Activated CD8-positive, alpha-beta memory T cell treated with anti-CD3 and anti-CD28 coated beads, Interleukin-2, amount 10 ng/mL, durations not matched to agents 7 days and 5 days (primary cell): ENCODE results near the gene IMPA2. TPM values are rescaled to one million over a fixed set of nuclear protein-coding genes. Genes with fewer than 3 reads are reported as not detected.
"Not testable (repeated sequence)": the region's sequence is repeated elsewhere in the genome, so short reads cannot be mapped to it uniquely, and the experiment has no call there.

Experiments used
- ATAC-seq: fragments of 150-1000 bp; cut with Tn5 transposase; one replicate; pipeline ENCODE4 v1.10.0; 2021; ENCODE audit warnings: moderate library complexity
- CTCF ChIA-PET: fragments of 350-600 bp; sonication (Branson Sonifier 250); formaldehyde crosslinking; loops from one replicate; lab custom pipeline; 2021; ENCODE audit warnings: antibody characterized with exemption; lab: Charles Lee
- DNase-seq: peaks from one replicate; pipeline ENCODE4 v3.0.0-alpha.2; 2020
- H3K27ac Mint-ChIP-seq: one replicate; pipeline ENCODE4 v1.8.0; 2021; ENCODE audit warnings: mild to moderate bottlenecking, mixed read lengths
- H3K27me3 Mint-ChIP-seq: one replicate; pipeline ENCODE4 v1.8.0; 2021; ENCODE audit warnings: mixed read lengths
- H3K36me3 Mint-ChIP-seq: one replicate; pipeline ENCODE4 v1.8.0; 2021; ENCODE audit warnings: mild to moderate bottlenecking, mixed read lengths
- H3K4me1 Mint-ChIP-seq: one replicate; pipeline ENCODE4 v1.8.0; 2021; ENCODE audit warnings: mixed read lengths
- H3K4me3 Mint-ChIP-seq: one replicate; pipeline ENCODE4 v1.8.0; 2021; ENCODE audit warnings: mild to moderate bottlenecking, moderate library complexity, mixed read lengths
- H3K9me3 Mint-ChIP-seq: one replicate; pipeline ENCODE4 v1.8.0; 2022; ENCODE audit warnings: low read depth, mixed read lengths
- total RNA-seq, 2 experiments: library from RNA; stranded (reverse); gene quantifications; one replicate each; pipeline ENCODE4 v1.2.3, GENCODE V29; 2021

IMPA2 gene
- 10 to 100 TPM; 14.1 to 19.1 TPM for total RNA-seq

GRCh38 chr18:11981192-11981542 lies at the start of gene IMPA2:
TSS of gene IMPA2 (plus strand) at chr18:11981507. CDS start at chr18:11981670, 163 bp downstream.
- DNase-seq (no peak), ATAC-seq (peak; percentile 67)
- Mint-ChIP-seq H3K4me3 (peak within 1 kb of the TSS; percentile 87), H3K27ac (peak within 1 kb of the TSS; percentile 76), H3K27me3 (peaks cover 3% of the 10 kb centered on the region), H3K4me1 (peaks cover 22% of the 10 kb centered on the region), H3K36me3 (no peaks in the 10 kb centered on the region), H3K9me3 (no peaks in the 10 kb centered on the region)
- CTCF ChIA-PET: interaction anchor here (1.0 to 3.1 kb wide), 6 partner anchors 14 to 248 kb away, joined by 3 to 13 read pairs (median 5); no protein-coding TSS in a partner anchor

GRCh38 chr18:11932393-11932792 lies 48.9 kb upstream of the IMPA2 start:
- no peaks in the 10 kb centered on the region for H3K9me3 Mint-ChIP-seq
- no peak for ATAC-seq
- no peaks in the 10 kb centered on the region for H3K36me3 Mint-ChIP-seq
- H3K4me1 Mint-ChIP-seq: peaks cover 3% of the 10 kb centered on the region
- DNase-seq: no peak
- no peak overlapping the region for H3K4me3 Mint-ChIP-seq
- CTCF ChIA-PET: interaction anchor here (0.8 to 1.9 kb wide), 3 partner anchors 63 to 107 kb away, joined by 3 to 7 read pairs (median 7); no protein-coding TSS in a partner anchor
- H3K27ac Mint-ChIP-seq: no peak overlapping the region
- H3K27me3 Mint-ChIP-seq: no peaks in the 10 kb centered on the region

DNA sequence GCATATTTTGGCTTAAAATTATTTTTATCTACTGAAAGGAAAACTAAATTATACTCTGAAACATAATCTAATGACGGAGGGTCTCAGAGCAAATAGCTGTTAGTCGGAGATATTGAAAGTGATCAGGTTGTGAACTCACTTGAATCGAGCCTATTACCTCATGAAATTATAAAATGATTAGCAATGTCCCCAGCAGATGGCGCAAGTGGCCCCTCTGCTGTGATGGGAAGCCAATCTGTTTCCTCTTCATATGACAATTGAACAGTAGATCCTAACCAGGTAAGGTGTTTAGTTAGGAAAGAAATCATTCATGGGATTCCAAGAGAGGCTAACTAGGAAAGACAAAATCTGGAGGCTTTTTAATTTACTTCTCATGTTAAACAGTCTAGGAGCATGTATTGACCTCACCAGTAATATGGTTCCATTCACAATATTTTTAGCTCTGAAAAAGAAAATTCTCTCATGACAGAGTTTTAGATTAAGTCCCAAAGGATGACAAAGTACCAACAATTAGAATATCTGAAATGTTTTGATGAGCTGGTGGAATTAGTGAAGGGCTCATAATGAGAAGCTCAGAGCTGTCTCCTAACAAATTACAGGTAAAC lies 43.3 kb upstream of the IMPA2 start:
- Mint-ChIP-seq H3K27ac (no peak overlapping the region), H3K36me3 (no peaks in the 10 kb centered on the region), H3K27me3 (no peaks in the 10 kb centered on the region), H3K4me1 (peaks cover 2% of the 10 kb centered on the region), H3K9me3 (no peaks in the 10 kb centered on the region), H3K4me3 (no peak overlapping the region)
- ATAC-seq: peak; percentile 83
- CTCF ChIA-PET: interaction anchor here (0.6 to 9.5 kb wide), 26 partner anchors 9 to 299 kb away, joined by 3 to 198 read pairs (median 6); partner anchors contain the start of gene IMPA2
- peak; percentile 82 for DNase-seq

- no peaks in the 10 kb centered on the region for H3K36me3 Mint-ChIP-seq
- no peak for ATAC-seq
- no peaks in the 10 kb centered on the region for H3K9me3 Mint-ChIP-seq
- no peaks in the 10 kb centered on the region for H3K27me3 Mint-ChIP-seq
- no peak overlapping the region for H3K27ac Mint-ChIP-seq
- H3K4me1 Mint-ChIP-seq: peaks cover 5% of the 10 kb centered on the region
- DNase-seq: no peak
- H3K4me3 Mint-ChIP-seq: no peak overlapping the region
- CTCF ChIA-PET: interaction anchor here (0.6 to 9.5 kb wide), 4 partner anchors 48 to 97 kb away, joined by 3 to 198 read pairs (median 62); no protein-coding TSS in a partner anchor
Measured at GRCh38 chr18:11940956-11941355, 40.4 kb upstream of the IMPA2 start.

DNA sequence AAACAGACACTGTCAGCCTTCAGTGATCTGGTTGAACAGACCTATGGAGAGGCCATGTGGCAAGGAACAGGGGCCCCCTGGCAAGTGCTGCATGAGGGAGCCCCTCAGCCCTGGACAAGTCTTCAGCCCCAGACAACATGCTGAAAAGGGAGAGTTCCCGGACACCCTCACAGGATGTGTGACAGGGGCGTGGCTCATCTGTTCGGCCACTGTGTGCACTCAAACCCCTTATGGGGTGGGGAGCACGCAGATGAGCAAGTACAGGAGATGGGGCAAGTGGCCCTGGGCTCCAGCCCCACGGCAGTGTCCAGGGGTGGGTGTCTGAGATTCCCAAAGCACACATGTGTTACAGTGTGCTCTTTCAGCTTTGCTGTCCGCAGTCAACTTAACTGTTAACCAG lies 37.8 kb upstream of the IMPA2 start:
- Mint-ChIP-seq H3K9me3 (no peaks in the 10 kb centered on the region), H3K4me3 (no peak overlapping the region), H3K36me3 (no peaks in the 10 kb centered on the region), H3K27me3 (no peaks in the 10 kb centered on the region), H3K4me1 (peaks cover 13% of the 10 kb centered on the region), H3K27ac (no peak overlapping the region)
- CTCF ChIA-PET: interaction anchor here (9.5 kb wide), 1 partner anchor 52 kb away, joined by 198 read pairs; no protein-coding TSS in a partner anchor
- no peak for ATAC-seq
- DNase-seq: no peak

DNA sequence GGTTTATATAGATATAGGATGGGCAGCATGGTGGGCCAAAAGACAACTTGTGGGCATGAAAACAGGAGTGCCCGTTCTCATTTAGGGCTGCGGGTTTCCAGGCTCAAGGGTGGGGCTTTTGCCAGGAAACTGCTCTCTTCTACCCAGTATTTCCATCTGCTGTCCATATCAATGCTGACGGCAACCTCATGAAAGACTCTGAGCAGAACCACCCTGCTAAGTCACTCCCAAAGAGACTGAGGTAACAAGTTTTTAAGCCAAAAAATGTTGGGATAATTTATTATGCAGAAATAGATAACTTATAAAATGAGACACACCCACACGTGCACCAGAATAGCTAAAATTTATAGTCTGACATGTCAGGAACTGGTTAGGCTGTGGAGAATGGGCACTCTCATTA lies 37.1 kb upstream of the IMPA2 start:
- CTCF ChIA-PET: interaction anchor here (3.6 kb wide), 1 partner anchor 51 kb away, joined by 18 read pairs; no protein-coding TSS in a partner anchor
- Mint-ChIP-seq H3K27me3 (no peaks in the 10 kb centered on the region), H3K27ac (no peak overlapping the region), H3K36me3 (no peaks in the 10 kb centered on the region), H3K9me3 (no peaks in the 10 kb centered on the region), H3K4me3 (no peak overlapping the region), H3K4me1 (peaks cover 13% of the 10 kb centered on the region)
- no peak for DNase-seq
- no peak for ATAC-seq

DNA sequence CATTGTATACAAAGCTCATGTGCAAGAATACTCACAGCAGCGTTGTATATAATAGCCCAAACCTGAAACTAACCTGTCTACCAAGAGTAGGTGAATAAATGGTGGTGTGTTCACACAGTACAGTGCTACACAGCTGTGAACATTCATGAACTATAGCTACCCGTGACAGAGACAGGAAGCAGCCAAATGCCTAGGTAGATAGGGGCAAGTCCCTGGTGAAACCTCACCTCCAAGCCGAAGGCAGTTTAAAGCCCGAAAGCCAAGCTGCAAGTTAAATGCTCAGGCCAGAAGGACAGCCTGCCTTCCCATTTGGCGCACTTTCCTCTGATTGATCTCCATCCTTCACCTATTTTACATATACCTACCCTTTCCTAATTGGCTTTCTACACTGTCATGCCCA lies 36.5 kb upstream of the IMPA2 start:
- Mint-ChIP-seq H3K4me3 (no peak overlapping the region), H3K27me3 (no peaks in the 10 kb centered on the region), H3K36me3 (no peaks in the 10 kb centered on the region), H3K4me1 (peaks cover 13% of the 10 kb centered on the region), H3K9me3 (no peaks in the 10 kb centered on the region), H3K27ac (no peak overlapping the region)
- ATAC-seq (no peak), DNase-seq (no peak)
- CTCF ChIA-PET: interaction anchor here (3.6 kb wide), 1 partner anchor 51 kb away, joined by 18 read pairs; no protein-coding TSS in a partner anchor

DNA sequence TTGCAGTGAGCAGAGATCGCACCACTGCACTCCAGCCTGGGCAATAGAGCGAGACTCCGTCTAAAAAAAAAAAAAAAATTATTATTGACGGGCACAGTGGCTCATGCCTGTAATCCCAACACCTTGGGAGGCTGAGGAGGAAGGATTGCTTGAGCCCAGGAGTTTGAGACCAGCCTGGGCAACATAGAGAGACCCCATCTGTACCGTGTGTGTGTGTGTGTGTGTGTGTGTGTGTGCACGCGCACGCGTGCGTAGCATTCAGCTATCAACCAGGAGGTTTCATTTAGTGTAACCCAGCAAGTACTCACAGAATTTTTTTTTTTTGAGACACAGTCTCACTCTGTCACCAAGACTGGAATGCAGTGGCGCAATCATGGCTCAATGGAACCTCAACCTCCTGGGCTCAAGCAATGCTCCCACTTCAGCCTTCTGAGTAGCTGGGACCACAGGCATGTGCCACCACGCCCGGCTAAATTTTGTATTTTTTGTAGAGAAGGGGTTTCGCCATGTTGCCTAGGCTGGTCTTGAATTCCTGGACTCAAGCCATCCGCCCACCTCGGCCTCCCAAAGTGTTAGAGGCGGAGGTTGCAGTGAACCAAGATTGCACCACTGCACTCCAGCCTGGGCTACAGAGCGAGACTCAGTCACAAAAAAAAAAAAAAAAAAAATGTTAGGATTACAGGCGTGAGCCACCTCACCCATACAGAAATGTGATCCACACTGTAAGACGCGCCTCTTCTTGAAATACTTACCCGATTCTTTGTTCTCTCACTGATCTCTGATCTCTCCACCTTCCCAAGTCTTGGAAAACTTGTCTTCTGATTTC lies 35.3 kb upstream of the IMPA2 start:
- H3K4me3 Mint-ChIP-seq, H3K9me3 Mint-ChIP-seq, H3K36me3 Mint-ChIP-seq, H3K27ac Mint-ChIP-seq, ATAC-seq, H3K27me3 Mint-ChIP-seq, DNase-seq: not testable (repeated sequence)
- H3K4me1 Mint-ChIP-seq: peaks cover 13% of the 10 kb centered on the region
- CTCF ChIA-PET: interaction anchor here (0.5 to 3.6 kb wide), 5 partner anchors 8 to 81 kb away, joined by 4 to 18 read pairs (median 6); partner anchors contain the start of gene IMPA2

DNA sequence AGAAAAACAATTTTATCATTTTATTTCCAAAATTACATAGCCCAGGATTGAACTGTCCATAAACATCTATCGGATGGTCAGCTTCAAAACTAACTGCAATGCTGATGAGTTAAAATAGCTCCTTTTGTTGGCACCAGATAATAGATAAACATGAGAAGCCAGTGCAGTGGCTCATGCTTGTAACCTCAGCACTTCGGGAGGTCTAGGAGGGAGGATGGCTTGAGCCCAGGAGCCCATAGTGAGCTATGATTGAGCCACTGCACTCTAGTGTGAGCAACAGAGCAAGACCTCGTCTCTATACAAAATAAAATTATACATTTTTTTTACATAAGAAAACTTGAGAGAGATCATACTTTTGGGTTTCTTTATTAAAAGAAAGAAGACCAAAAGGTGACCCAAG lies 34.6 kb upstream of the IMPA2 start:
- peak overlapping the region; percentile 72 for H3K4me3 Mint-ChIP-seq
- no peak for ATAC-seq

DNA sequence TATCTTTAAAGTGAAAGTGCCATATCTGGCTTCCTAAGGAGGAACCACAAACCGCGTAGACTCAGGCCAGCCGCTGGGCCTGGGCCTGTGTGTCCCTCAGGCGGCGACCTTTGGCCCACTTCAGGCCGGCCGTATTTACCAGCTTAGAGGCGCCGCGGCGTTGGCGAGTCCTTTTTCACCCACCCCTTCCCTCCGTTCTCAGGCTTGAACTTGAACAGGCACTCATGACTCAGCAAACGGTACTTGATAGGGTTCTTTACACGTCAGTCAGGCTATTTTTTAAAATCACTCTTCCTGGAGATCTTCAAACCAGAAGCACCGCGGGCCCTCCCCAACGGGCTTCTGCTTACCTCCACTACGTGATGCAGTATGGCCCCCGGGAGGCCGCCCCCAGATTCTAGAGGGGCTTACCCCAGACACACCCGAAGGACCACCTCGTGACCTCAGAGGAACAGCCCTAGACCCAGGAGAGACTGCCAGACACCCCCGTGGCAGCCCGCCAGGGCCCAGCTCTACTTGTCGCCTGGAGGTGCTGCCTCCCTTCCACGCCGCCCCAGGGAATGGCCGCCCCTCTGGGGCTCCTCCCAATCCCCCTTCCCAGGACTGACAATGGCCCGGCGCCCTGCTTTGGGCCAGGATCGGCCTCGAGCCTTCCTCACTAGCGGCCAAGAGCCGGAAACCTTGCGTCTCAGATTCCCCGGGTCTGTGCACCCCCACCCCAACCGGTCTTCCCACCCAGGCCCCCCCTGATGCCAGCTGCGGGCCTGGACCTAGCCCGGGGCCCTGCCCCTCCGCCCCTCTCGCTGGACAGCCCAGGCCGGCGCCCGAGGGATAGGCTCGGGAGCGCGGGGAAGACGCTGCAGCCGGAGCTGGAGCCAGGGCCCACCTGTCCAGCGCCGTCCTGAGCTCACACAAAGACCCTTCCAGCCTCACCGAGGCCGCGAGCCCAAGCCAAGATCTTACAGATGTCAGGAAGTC lies 33.8 kb upstream of the IMPA2 start:
- CTCF ChIA-PET: interaction anchor here (1.3 to 5.4 kb wide), 5 partner anchors 10 to 214 kb away, joined by 4 to 32 read pairs (median 17); partner anchors contain the start of gene IMPA2
- H3K4me3 Mint-ChIP-seq: peak overlapping the region; percentile 72
- H3K27ac Mint-ChIP-seq: peak overlapping the region; percentile 76
- ATAC-seq (peak; percentile 93), DNase-seq (peak; percentile 81)
- peaks cover 13% of the 10 kb centered on the region for H3K4me1 Mint-ChIP-seq
- H3K9me3 Mint-ChIP-seq: no peaks in the 10 kb centered on the region
- H3K36me3 Mint-ChIP-seq: no peaks in the 10 kb centered on the region
- H3K27me3 Mint-ChIP-seq: no peaks in the 10 kb centered on the region

More for the DNA sequence above, 34.6 kb upstream of the IMPA2 start:
- Mint-ChIP-seq H3K27ac (peak overlapping the region; percentile 36), H3K9me3 (no peaks in the 10 kb centered on the region), H3K27me3 (no peaks in the 10 kb centered on the region), H3K4me1 (peaks cover 13% of the 10 kb centered on the region), H3K36me3 (no peaks in the 10 kb centered on the region)
- CTCF ChIA-PET: interaction anchor here (0.5 to 3.6 kb wide), 5 partner anchors 9 to 81 kb away, joined by 4 to 18 read pairs (median 6); partner anchors contain the start of gene IMPA2
- DNase-seq: no peak

DNA sequence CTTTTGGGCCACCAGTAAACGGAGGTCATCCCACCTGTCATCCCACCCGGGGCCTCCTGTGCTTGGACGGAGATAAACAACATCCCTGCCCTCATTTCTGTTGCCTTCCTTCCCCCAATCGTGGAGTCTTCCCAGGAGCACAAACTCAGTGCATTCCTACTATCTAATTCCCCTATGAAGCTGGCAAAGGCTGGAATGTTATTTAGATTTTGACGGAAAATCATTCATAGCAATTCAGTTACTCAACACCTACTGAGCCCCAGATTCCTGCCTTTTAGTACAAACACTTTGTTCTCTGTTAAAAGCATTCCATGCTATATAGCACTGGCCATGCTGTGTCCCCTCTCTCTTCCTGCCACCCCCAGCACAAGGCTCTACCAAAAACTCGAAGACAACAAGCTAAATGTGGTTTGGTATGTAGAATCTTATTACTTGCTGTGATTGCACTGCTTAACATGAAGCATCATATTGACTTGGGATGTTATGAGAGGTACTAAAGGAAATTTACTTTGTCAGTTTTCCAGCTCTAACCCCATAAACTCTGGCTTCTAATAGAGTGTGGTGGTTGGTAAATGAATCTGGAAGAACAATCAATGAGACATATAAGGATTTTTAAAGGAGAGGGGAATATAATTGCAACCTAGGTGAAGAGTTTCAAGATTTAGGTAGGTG lies 32.3 kb upstream of the IMPA2 start:
- H3K4me1 Mint-ChIP-seq: peaks cover 11% of the 10 kb centered on the region

DNA sequence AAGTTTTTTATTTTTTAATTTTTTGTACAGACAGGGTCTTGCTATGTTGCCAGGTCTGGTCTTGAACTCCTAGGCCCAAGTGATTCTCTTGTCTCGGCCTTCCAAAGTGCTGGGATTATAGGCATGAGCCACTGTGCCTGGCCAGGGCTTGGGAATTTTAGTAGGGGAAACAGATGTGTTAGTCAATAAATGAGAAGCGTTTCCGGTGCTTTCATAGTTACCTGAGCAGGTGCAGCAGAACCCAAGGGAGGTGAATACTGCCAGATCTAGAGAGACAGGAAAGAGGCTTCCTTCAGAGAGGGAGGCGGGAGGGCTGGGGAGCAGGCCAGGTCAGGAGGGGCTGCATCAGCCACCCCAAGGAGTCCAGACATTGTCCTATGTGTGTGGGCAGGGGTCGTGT lies 30.5 kb upstream of the IMPA2 start:
- Mint-ChIP-seq H3K27ac (no peak overlapping the region), H3K4me1 (peaks cover 13% of the 10 kb centered on the region), H3K4me3 (no peak overlapping the region), H3K9me3 (no peaks in the 10 kb centered on the region), H3K36me3 (no peaks in the 10 kb centered on the region), H3K27me3 (no peaks in the 10 kb centered on the region)
- ATAC-seq: no peak
- DNase-seq: no peak
- CTCF ChIA-PET: interaction anchor here (0.6 to 5.4 kb wide), 3 partner anchors 13 to 45 kb away, joined by 3 to 32 read pairs (median 6); no protein-coding TSS in a partner anchor

More for the DNA sequence above, 32.3 kb upstream of the IMPA2 start:
- CTCF ChIA-PET: interaction anchor here (0.9 to 5.4 kb wide), 4 partner anchors 11 to 39 kb away, joined by 3 to 32 read pairs (median 4); partner anchors contain the start of gene IMPA2
- no peaks in the 10 kb centered on the region for H3K9me3 Mint-ChIP-seq
- DNase-seq (no peak), ATAC-seq (no peak)
- H3K27me3 Mint-ChIP-seq: no peaks in the 10 kb centered on the region
- no peak overlapping the region for H3K27ac Mint-ChIP-seq
- H3K4me3 Mint-ChIP-seq: no peak overlapping the region
- H3K36me3 Mint-ChIP-seq: no peaks in the 10 kb centered on the region
